Measurements from ENCODE around the gene FRMD4A. TPM values are rescaled to one million over a fixed set of nuclear protein-coding genes. Genes with fewer than 3 reads are reported as not detected.
A peak's percentile ranks its signal among the peaks of the same experiment; 100 is the strongest.
"Not testable (repeated sequence)": the region's sequence is repeated elsewhere in the genome, so short reads cannot be mapped to it uniquely, and the experiment has no call there.

The FRMD4A gene
- polyA plus RNA-seq, 5 donors, result 48.9 to 60.9 (median 53.0) TPM

DNA sequence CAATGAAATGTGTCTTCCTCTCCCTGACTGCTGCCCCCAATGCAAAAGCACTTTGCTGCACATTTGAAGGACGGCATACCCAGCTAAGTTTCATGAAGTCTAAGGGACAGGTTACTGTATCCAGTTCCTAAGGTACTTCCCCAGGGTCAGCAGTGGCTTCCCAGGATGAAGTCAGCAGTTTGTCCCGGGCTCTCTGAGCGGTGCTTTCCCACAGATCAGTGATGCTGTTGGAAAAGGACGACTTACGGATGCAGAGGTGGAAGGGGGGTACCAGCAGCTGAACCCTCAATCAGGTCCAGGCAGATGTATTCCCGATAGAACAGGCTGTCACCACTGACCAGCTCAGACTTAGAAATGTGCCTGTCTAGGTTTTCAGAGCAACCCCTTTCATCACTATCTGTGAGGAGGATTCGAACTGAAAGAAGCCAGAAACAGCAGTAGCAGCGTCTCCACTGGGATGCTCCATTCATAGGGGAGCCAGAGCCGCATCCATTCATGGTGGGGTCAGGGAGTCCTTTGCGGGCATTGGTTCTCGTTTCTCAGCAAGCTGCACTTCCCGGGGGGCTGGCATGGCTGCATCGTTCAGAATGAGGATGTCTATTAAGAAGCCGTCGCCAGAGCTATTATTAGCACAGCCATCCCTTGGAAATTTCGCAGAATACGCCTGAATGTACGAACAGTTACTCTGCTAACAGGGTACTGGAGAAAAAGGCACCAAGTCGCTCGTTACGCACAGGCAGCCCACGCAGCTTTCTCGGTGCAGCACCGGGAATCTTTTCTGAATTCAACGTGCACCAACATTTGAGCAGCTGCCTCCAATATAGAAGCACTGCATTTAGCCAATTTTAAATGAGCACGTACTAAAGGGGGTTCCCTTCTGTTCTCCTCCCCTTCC is 440.2 kb downstream of the FRMD4A start:
- DNase-seq, result peak in 1 of 2 donors; percentile 41

- DNase-seq, result no peak
Measured at GRCh38 chr10:13887761-13888160, 443.0 kb downstream of the FRMD4A start.

DNA sequence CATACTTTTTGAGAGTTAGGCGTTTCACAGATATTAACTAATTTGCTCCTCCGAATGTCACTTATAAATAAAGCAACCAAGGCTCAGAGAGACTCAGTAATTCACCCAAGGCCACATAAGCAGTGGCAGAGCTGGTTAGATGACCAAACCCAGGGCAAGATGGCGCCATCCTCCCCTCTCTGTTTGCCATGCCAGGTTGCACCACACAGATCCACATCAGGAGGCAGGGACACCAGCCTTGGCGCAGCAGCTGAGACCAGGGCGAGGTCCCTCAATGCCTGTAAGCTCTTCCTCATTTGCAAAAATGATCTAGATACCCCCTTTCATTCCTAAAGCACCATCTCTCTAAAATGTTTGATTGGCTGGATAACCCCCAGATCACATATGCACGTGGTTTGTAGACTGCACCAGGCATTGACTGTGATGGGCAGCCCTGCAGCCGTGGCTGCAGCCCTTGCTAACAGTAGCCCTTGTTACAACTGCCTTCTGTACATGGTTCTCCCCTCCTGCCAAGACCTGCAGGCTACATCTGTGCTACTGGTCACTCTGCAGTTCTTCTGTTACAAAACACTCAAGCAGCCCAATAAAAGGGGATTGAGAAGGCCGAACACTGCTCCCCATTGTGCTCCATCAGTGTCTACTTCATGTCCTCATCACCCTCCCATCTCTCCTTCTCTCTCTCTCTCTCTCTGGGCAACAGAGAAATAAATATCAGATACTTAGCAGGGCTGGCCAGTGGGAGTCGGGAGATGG is 445.3 kb downstream of the FRMD4A start:
- no peak for DNase-seq

GRCh38 chr10:13883636-13884444 is 446.9 kb downstream of the FRMD4A start:
- DNase-seq, result no peak

DNA sequence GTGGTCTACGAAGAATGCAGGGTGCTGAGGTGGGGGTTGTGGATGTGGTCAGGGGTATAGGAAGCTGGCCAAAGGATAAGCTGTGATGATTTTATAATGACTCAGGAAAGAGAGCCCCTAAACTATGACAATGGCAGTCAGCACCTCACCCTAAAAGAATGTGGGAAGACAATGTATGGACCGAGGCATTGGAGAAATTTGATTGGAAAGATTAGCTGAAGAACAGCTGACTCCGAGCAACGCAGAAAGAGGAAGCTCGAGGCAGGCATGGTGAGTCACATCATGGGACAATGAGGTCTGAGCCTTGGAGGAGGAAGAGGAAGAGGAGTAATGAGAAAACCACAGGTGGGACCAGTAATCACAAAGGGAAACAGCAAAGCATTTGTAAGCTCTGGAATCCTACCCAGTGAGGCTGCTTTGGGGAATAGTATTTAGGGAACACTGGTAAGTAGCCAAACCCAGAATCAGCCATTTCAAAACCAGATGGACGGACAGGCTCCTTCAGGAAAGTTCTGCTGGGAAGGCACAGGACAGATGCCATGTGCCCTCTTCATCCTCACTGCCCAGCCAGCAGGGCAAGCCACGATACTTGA is 448.5 kb downstream of the FRMD4A start:
- no peak for DNase-seq

GRCh38 chr10:13880760-13881159 is 450.0 kb downstream of the FRMD4A start:
- no peak for DNase-seq

GRCh38 chr10:13877154-13877909 is 453.4 kb downstream of the FRMD4A start:
- DNase-seq, result peak; percentile 47 to 51

GRCh38 chr10:13873196-13873595 is 457.5 kb downstream of the FRMD4A start:
- DNase-seq, result no peak

GRCh38 chr10:13872411-13872810 is 458.3 kb downstream of the FRMD4A start:
- no peak for DNase-seq

GRCh38 chr10:13871776-13872175 is 458.9 kb downstream of the FRMD4A start:
- no peak for DNase-seq

DNA sequence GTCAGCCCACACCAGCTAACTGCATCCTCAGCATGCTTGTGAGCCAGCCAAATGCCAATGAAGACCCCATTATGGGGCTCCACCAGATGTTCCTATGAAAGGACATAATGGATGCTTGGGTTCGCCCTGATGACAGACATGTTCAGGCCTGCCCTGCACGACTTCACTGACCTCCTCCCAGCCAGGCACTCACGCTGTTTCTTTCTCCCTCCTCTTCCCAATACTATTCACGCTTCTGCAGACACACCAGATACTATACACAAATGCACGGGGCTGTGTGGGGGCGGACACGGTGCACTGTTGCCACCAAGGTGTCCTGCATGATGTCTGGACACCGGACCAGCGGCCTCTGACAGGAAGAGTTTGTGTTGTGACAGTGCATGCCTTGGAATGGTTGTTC is 459.7 kb downstream of the FRMD4A start:
- DNase-seq, result no peak

DNA sequence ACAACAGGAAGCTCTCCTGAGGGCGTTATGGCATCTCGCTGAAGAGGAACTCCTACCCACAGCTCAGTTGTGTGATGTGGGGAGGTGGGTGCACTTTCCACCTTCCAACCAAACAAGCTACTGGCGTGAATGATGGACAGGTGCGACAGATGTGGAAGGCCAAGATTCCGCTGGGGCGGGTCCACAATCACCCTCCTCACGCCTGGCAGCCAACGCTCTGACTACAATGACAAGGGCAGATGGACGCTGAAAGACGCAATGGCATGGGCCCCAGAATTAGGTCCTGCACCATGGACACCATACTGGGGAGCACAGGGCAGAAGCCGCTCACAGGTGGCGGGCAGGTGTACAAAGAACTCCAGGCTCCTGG is 461.4 kb downstream of the FRMD4A start:
- no peak for DNase-seq

- no peak for DNase-seq
Measured at GRCh38 chr10:13868528-13869294, 462.0 kb downstream of the FRMD4A start.

DNA sequence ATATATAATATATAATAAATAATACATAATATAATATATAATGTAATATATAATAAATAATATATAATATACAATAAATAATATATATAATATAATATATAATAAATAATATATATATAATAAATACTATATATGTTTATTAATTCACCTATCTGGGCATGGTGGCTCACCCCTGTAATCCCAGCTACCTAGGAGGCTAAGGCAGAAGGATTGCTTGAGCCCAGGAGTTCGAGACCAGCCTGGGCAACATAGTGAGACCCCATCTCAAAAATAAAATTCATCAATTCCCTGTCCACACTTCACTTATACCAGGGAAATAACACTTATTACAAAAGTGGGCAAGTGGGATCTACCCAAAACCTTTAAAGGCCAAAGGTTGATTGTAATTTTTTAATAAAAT is 462.9 kb downstream of the FRMD4A start:
- DNase-seq, result no peak

DNA sequence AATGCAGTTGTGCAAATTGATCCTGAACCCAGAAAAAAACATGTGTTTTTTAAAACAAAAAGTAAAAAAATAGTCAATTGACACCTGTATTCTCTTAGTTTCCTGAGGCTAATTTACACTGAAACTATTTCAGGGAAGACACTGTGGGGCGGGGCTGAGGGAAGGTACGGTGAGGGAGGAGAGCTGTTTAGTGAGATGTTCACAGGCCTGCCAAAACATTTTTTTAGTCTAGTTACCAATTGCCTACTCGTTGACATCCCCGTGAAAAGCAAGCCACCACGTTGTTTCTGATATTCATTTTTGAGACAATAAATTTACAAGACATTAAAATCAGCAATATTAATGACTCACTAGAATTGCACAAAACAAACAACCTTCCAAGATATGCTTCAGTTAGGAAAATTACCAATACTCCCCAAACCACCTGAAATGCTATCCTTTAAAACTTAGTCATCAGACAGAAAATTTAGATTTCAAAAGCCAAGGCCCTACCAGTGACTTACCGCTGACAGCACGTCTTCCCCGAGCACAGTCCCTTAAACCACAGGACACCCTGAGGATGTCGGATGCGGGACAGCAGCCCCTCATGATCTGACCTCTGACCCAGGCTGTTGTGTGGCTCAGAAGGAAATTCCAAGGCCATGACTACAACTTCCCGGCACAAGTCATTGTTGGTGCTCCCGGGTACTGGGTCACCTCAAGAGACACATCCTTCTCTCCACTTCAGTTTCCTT is 464.8 kb downstream of the FRMD4A start:
- DNase-seq, result no peak

GRCh38 chr10:13865220-13865619 is 465.5 kb downstream of the FRMD4A start:
- DNase-seq, result not testable (repeated sequence)

DNA sequence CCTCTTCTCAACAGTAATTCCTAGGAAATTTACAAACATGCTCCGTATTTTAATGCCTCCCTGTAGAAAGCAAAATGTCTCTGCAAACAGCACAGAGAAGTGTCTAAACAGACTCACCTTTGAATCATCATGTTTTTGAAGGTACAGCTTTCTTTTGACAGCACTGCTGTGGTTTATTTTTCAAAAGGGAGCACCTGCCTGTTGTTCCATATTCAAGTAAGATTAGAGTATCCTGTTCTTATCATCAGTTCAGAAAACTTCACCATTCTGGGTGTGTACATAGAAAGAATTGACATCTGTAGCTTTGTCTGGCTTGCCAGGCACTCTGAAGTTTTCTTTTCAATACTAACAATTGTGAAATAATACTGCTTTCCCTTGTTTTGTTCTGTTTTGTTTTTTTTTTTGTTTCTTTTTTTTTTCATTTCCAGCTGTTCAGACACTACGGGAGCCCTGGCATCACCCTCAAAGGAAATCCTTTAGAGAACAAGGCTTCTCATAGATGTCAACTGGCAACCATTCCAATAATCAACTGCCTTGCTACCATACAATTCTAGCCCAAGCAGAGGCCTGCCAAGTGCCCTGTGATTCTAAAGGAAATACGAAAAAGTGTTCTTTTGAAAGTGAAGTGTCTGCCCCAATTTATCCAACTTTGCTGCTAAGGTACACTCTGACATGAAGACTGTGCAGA is 468.0 kb downstream of the FRMD4A start:
- DNase-seq, result peak; percentile 23

DNA sequence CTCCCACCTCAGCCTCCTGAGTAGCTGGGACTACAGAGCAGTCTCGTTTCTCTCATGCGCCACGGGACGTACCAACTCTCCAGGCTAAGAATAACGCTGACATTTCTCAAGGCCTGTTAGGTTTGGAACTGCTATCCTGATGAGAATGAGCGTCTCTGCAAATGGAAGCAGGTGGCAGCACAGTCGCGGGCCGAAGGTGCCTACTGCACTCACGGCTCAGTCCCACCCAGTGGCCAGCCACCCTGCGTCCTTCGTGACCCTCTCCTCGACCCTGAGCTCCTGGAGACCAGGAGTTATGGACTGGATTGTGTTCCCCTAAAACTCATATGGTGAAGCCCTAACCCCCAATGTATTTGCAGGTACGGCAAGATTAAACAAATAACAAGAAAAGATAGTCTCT is 469.8 kb downstream of the FRMD4A start:
- no peak for DNase-seq
